HCT116 (cell line): Measurements from ENCODE around the gene NRCAM. TPM values are rescaled to one million over a fixed set of nuclear protein-coding genes. Genes with fewer than 3 reads are reported as not detected.

ENCODE experiments used
- ATAC-seq: fragments of 200-7000 bp; cut with Tn5 transposase; 2 replicates; pipeline ENCODE4 v1.9.1; 2020; ENCODE audit warnings: mild to moderate bottlenecking, moderate library complexity
- BruUV-seq: library from RNA; stranded (reverse); fragments of 400-500 nt; replicated peaks from 2 replicates; lab custom pipeline; 2021; lab: Mats Ljungman, UMichigan
- CTCF ChIA-PET: fragments of 300-600 bp; sonication (Branson Sonifier 250); formaldehyde crosslinking; loops from one replicate; lab custom pipeline; 2021; ENCODE audit warnings: antibody characterized with exemption; lab: Charles Lee
- POLR2A ChIA-PET: fragments of 300-600, 350-600 bp; sonication (Branson Sonifier 250); formaldehyde crosslinking; loops from one replicate; lab custom pipeline; 2021; ENCODE audit warnings: antibody characterized with exemption; lab: Charles Lee
- RAD21 ChIA-PET, 2 experiments: fragments of 300-600 bp; sonication (Branson Sonifier 250); formaldehyde crosslinking; loops; one replicate each; lab custom pipeline; 2023; ENCODE audit warnings: low total read pairs in 2 of 2; ENCODE audit not compliant: uncharacterized antibody in 2 of 2, unreplicated experiment in 2 of 2, low non-redundant PET in 1 of 2; lab: Charles Lee
- DNase-seq: peaks from one replicate; pipeline ENCODE4 v3.0.0-alpha.2; 2010; ENCODE audit warnings: low read depth, low spot score
- H2AFZ ChIP-seq: fragments of 200-600 bp; shearing (Covaris generic), sonication (generic); 2 replicates; pipeline ENCODE4 v1.6.1; 2017; ENCODE audit warnings: low read depth, mixed run types, mixed read lengths, antibody characterized with exemption, low read length; ENCODE audit not compliant: poor library complexity, severe bottlenecking
- H3K27ac ChIP-seq: 2 replicates; pipeline ENCODE4 v1.5.1; 2012; ENCODE audit warnings: low read depth, low read length
- H3K27me3 ChIP-seq: fragments of 200-600 bp; sonication (generic); 2 replicates; pipeline ENCODE4 v1.6.1; 2016; ENCODE audit warnings: mixed run types, low read length, mixed read lengths; ENCODE audit not compliant: insufficient read depth
- H3K36me3 ChIP-seq, 2 experiments: fragments of 200-500 bp in 1 of 2; fragments of 200-600 bp in 1 of 2; sonication (Bioruptor generic) in 1 of 2; sonication (generic) in 1 of 2; 2 replicates each; pipeline versions ENCODE4 v1.5.1 to v1.6.1; 2014 to 2016; ENCODE audit warnings: low read length in 2 of 2, inconsistent platforms in 1 of 2, mixed read lengths in 1 of 2, mixed run types in 1 of 2; ENCODE audit not compliant: insufficient read depth in 2 of 2, control insufficient read depth in 1 of 2
- H3K4me1 ChIP-seq, 2 experiments: fragments of 200-600 bp in 1 of 2; sonication (generic) in 1 of 2; 2 replicates each; pipeline versions ENCODE4 v1.5.1 to v1.6.1; 2012 to 2017; ENCODE audit warnings: low read length in 2 of 2, inconsistent platforms in 1 of 2, mild to moderate bottlenecking in 1 of 2, mixed read lengths in 1 of 2, mixed run types in 1 of 2, moderate library complexity in 1 of 2; ENCODE audit not compliant: insufficient read depth in 2 of 2, control insufficient read depth in 1 of 2
- H3K4me2 ChIP-seq: fragments of 200-600 bp; sonication (generic); 2 replicates; pipeline ENCODE4 v1.6.1; 2017; ENCODE audit warnings: mixed run types, low read length, mixed read lengths
- H3K4me3 ChIP-seq, 2 experiments: fragments of 200-600 bp in 1 of 2; sonication (generic) in 1 of 2; replicated peaks in 1 of 2; 2 replicates each; pipeline ENCODE4 v1.5.1; 2011 to 2016; ENCODE audit warnings: low read length in 2 of 2, control low read depth in 1 of 2, low read depth in 1 of 2, mild to moderate bottlenecking in 1 of 2, mixed read lengths in 1 of 2, mixed run types in 1 of 2
- H3K79me2 ChIP-seq: fragments of 200-600 bp; sonication (generic); 2 replicates; pipeline ENCODE4 v1.6.1; 2017; ENCODE audit warnings: mild to moderate bottlenecking, mixed run types, low read length, moderate library complexity, mixed read lengths; ENCODE audit not compliant: insufficient read depth
- H3K9ac ChIP-seq: fragments of 200-600 bp; sonication (generic); 2 replicates; pipeline ENCODE4 v1.6.1; 2016; ENCODE audit warnings: low read length, mixed read lengths
- H3K9me2 ChIP-seq: fragments of 200-600 bp; sonication (generic), shearing (Covaris generic); 2 replicates; pipeline ENCODE4 v1.6.1; 2017; ENCODE audit warnings: mixed run types, mild to moderate bottlenecking, moderate library complexity; ENCODE audit not compliant: insufficient read depth
- H3K9me3 ChIP-seq, 2 experiments: fragments of 200-500 bp in 1 of 2; fragments of 200-600 bp in 1 of 2; sonication (Bioruptor generic) in 1 of 2; sonication (generic) in 1 of 2; 2 replicates each; pipeline ENCODE4 v1.6.1; 2014 to 2017; ENCODE audit warnings: low read length in 2 of 2, mixed read lengths in 2 of 2, inconsistent platforms in 1 of 2, low read depth in 1 of 2, mild to moderate bottlenecking in 1 of 2, mixed run types in 1 of 2, moderate library complexity in 1 of 2; ENCODE audit not compliant: control insufficient read depth in 1 of 2, insufficient read depth in 1 of 2
- H4K20me1 ChIP-seq: fragments of 200-600 bp; sonication (generic), shearing (Covaris generic); 2 replicates; pipeline ENCODE4 v1.6.1; 2017; ENCODE audit warnings: mixed run types, mild to moderate bottlenecking, moderate library complexity; ENCODE audit not compliant: insufficient read depth
- CBX3 ChIP-seq: IDR thresholded peaks from 2 replicates; pipeline ENCODE4 v1.6.1; 2012; ENCODE audit warnings: low read depth
- CTCF ChIP-seq, 3 experiments: fragments of 200-600 bp in 1 of 3; sonication (generic) in 1 of 3; IDR thresholded peaks in 2 of 3; conservative IDR thresholded peaks in 1 of 3; 2 replicates each; pipeline ENCODE4 v1.5.1; 2012 to 2017; ENCODE audit warnings: low read depth in 2 of 3, low read length in 2 of 3, antibody characterized with exemption in 1 of 3, borderline replicate concordance in 1 of 3, control low read depth in 1 of 3, mild to moderate bottlenecking in 1 of 3, mixed read lengths in 1 of 3, mixed run types in 1 of 3, moderate library complexity in 1 of 3; ENCODE audit not compliant: insufficient read depth in 1 of 3
- EGR1 ChIP-seq: IDR thresholded peaks from 2 replicates; pipeline ENCODE4 v1.6.1; 2012; ENCODE audit warnings: low read depth
- FOSL1 ChIP-seq: IDR thresholded peaks from 2 replicates; pipeline ENCODE4 v1.6.1; 2012; ENCODE audit warnings: low read depth
- JUND ChIP-seq: IDR thresholded peaks from 2 replicates; pipeline ENCODE4 v1.6.1; 2012
- POLR2A ChIP-seq: IDR thresholded peaks from 2 replicates; pipeline ENCODE4 v1.7.0; 2011; ENCODE audit warnings: borderline replicate concordance; ENCODE audit not compliant: insufficient read depth, insufficient read length; ENCODE audit errors: extremely low read depth
- RAD21 ChIP-seq: IDR thresholded peaks from 2 replicates; pipeline ENCODE4 v1.6.1; 2012; ENCODE audit warnings: low read depth, mild to moderate bottlenecking
- SRF ChIP-seq: IDR thresholded peaks from 2 replicates; pipeline ENCODE4 v1.6.1; 2012; ENCODE audit warnings: low read depth
- ZBTB33 ChIP-seq: IDR thresholded peaks from 2 replicates; pipeline ENCODE4 v1.6.1; 2011; ENCODE audit warnings: mild to moderate bottlenecking, low read length, moderate library complexity; ENCODE audit not compliant: insufficient replicate concordance; ENCODE audit errors: extremely low read depth
- intact Hi-C: fragments of 100-400 bp; cut with micrococcal nuclease; formaldehyde crosslinking; loops from 2 replicates; pipeline ENCODE4 v1.10.0; 2022
- total RNA-seq: library from RNA; stranded (reverse); gene quantifications from one replicate; pipeline ENCODE4 v1.2.1, GENCODE V29; 2021; ENCODE audit not compliant: unreplicated experiment

The NRCAM gene
- total RNA-seq, 1 experiment from 2014 or later: 0.15 TPM

- Histone ChIP-seq H3K79me2 (no peaks in the 10 kb centered on the region), H3K9ac (no peak overlapping the region), H3K27ac (no peak overlapping the region), H3K9me3 (no peaks in the 10 kb centered on the region), H3K4me1 (no peaks in the 10 kb centered on the region), H3K4me3 (no peak overlapping the region), H4K20me1 (no peaks in the 10 kb centered on the region), H3K36me3 (no peaks in the 10 kb centered on the region), H3K4me2 (no peak overlapping the region), H3K27me3 (0 out of 2 replicates have a peak, but pooled peaks cover 5% of the 10 kb centered on the region), H3K9me2 (no peaks in the 10 kb centered on the region), H2AFZ (no peak overlapping the region)
- POLR2A ChIA-PET: no interaction called here
- DNase-seq (no peak), ATAC-seq (no peak)
- RAD21 ChIA-PET: no interaction called here
- intact Hi-C loops: no loop called here
- TF ChIP-seq CBX3: no peak
- no peak for TF ChIP-seq EGR1
- no peak for TF ChIP-seq FOSL1
- TF ChIP-seq ZBTB33: no peak
- no peak for TF ChIP-seq JUND
- no peak for TF ChIP-seq POLR2A
- TF ChIP-seq SRF: no peak
- TF ChIP-seq RAD21: no peak
- no peak for TF ChIP-seq CTCF (IDR thresholded peaks at IDR 0.05 in 2 of 3, conservative IDR thresholded peaks at IDR 0.05 in 1 of 3; ENCODE audit: borderline replicate concordance in 1 of 3, insufficient read depth in 1 of 3, low read depth in 2 of 3, low read length in 2 of 3)
- BruUV-seq: no TSS peak
- CTCF ChIA-PET: no interaction called here
Measured at GRCh38 chr7:108455551-108455997, 662 bp downstream of the NRCAM start.
